ENCODE data around the gene FAM118B.

The FAM118B gene

DNA sequence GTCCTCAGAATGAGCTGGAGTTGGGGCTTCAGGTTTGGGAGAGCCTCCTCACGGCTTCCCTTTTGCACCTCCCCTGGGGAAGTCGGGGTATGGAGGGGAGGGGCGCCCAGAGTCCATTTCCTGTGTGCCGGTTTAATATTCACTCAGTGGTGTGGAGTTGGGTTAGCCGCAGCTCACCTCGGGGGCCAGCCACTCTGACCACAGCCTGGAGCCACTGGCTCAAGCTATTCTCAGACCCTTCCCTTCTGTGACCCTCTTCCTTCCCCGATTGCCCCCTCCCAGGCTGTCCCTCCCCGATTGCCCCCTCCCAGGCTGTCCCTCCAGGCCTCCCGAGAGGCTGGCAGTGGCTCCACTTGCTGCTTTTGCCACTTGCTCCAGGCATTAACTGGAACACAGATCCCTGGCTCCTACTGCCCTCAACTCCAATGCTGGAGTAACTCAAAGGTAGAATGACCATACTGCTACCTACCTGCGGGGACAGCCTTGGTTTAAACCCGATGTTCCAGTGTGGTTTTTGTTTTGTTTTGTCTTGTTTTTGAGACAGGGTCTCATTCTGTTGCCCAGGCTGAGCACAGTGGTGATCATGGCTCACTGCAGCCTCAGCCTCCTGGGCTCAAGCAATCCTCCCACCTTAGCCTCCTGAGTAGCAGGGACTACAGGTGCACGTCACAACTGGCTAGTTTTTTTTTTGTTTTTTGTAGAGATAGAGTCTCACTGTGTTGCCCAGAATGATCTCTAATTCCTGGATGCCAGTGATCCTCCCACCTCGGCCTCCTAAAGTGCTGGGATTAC lies 29.4 kb upstream of the FAM118B start:
- TF ChIP-seq, protein P1, sequence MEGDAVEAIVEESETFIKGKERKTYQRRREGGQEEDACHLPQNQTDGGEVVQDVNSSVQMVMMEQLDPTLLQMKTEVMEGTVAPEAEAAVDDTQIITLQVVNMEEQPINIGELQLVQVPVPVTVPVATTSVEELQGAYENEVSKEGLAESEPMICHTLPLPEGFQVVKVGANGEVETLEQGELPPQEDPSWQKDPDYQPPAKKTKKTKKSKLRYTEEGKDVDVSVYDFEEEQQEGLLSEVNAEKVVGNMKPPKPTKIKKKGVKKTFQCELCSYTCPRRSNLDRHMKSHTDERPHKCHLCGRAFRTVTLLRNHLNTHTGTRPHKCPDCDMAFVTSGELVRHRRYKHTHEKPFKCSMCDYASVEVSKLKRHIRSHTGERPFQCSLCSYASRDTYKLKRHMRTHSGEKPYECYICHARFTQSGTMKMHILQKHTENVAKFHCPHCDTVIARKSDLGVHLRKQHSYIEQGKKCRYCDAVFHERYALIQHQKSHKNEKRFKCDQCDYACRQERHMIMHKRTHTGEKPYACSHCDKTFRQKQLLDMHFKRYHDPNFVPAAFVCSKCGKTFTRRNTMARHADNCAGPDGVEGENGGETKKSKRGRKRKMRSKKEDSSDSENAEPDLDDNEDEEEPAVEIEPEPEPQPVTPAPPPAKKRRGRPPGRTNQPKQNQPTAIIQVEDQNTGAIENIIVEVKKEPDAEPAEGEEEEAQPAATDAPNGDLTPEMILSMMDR (IDR thresholded peaks at IDR 0.05) = no peak

DNA sequence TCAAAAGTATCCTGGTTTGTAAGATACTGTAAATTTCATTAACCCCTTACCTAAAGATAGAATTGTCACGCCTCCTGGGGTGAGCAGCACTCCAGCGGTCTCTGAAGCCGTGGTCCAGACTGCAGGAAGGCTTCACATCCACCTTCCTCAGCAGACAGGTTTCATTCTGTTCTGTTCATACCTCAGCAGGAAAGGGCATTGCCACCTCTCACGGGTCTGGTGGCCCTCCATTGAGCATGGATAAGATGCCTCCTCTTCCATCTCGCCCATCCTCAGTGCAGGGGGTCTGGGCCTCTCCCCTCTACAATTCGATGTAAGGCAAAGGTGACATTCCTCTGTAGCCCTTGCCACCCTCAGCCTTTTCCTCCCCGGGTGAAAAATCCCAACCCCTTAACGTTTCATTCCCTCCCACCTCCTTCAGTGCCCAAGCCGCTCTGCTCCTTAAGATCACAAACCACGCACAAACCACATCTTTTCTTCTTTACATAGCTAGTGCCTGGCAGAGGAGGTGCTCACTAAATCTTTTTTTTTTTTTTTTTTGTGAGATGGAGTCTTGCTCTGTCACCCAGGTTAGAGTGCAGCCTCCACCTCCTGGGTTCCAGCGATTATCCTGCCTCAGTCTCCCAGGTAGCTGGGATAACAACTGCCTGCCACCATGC lies 28.7 kb upstream of the FAM118B start:
- TF ChIP-seq, protein P1 (IDR thresholded peaks at IDR 0.05) = no peak

DNA sequence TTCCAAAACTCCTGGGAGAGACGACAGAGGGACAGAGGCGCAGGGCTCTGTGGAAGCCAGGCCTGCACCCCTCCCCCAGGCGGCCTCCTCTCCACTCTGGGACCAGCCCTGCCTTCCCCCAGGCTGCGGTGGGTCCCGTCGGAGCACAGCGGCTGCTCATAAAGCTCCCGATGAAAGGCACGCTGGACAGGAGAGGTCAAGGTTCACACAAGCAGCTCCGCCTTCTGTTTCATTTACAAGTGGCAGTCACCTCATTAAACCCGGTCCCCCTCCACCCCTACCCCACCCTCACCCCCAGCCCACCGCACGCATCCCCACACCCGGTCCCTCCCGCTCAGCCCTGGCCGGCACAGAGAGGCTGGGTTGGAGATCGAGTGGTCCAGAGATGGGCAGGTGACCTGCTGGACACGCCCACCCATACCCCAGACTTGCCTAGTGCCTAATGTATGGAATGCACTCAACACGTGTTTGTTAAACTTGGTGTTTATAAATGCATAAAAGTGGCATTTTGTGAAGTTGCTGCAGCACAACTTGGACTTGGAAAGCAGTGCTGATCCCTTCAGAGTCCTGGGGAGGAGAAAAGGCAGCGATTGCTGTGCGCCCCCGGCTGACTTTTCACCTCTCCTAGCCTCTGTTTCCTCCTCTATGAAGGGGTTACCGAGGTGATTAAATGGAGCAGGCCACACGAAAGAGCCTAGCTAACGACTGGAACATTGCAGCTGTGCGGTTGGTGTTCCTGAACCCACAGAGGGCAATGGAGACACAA lies 26.1 kb upstream of the FAM118B start:
- TF ChIP-seq, protein P1 (IDR thresholded peaks at IDR 0.05) = no peak

DNA sequence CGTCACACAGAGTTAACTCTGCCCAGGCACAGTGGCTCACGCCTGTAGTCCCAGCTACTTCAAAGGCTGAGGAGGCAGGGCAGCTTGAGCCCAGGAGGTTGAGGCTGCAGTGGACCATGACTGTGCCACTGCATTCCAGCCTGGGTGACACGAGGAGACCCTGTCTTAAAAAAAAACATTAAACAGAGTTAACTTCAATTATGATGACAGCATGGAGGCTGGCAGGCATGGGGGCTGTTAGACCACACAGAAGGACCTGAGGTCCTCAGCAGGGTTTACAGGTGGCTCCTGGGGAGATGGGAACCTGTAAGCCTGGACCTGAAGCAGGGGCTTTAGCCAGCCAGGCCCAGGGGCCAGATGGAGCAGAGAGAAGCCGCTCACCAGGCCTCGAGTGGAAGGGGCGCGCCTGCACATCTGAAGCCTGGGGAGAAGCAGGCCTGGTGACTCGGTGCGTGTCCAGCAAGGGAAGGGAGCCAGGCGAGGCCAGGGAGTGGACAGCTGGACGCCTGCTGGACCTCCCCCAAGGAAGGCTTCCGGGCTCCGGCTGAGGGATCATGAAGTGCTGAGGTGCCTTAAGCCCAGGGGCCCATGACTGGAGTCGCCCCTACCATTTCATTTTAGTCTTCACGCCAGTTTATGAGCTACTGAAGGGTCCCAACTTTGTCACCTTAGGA lies 25.4 kb upstream of the FAM118B start:
- TF ChIP-seq, protein P1 (IDR thresholded peaks at IDR 0.05) = no peak

DNA sequence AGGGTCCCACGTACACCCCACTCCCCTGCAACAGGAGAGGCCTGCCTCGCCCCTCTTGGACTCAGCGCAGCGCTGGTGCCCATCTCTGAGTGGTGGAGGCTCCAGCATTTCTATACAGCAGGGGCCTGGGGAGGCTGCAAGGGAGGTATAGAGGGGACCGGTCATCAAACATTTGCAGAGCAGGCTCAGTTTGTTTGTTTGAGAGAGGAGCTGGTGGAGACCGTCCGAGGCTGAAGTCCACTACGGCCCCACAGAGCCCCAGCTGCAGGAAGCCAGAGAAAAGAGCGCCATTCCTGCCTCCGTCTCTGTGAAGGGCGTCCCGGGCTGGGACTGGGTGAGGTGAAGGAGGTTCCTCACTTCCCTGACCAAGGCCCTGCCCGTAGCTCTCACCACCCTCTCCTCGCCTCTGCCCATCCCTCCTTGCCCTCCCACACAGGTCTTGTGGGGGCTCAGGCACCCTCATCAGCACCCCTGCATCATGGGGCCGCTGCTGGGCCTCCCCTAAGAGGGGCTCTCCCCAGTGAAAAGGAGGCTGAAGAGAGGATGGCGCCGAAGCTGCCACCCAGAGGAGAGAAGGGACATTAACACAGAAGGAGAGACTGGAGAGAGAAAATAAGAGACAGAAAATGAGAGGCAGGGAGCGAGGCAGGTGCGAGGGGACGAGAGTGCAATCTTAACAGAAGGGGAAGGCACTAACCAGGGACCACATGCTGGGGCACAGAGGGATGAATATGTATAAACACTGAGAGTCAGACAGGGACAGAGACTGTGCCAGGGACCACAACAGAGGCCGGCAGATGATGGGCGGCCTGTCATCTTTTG lies 24.7 kb upstream of the FAM118B start:
- TF ChIP-seq, protein P1 (IDR thresholded peaks at IDR 0.05) = no peak; the same call in 1 of the 2 replicates

DNA sequence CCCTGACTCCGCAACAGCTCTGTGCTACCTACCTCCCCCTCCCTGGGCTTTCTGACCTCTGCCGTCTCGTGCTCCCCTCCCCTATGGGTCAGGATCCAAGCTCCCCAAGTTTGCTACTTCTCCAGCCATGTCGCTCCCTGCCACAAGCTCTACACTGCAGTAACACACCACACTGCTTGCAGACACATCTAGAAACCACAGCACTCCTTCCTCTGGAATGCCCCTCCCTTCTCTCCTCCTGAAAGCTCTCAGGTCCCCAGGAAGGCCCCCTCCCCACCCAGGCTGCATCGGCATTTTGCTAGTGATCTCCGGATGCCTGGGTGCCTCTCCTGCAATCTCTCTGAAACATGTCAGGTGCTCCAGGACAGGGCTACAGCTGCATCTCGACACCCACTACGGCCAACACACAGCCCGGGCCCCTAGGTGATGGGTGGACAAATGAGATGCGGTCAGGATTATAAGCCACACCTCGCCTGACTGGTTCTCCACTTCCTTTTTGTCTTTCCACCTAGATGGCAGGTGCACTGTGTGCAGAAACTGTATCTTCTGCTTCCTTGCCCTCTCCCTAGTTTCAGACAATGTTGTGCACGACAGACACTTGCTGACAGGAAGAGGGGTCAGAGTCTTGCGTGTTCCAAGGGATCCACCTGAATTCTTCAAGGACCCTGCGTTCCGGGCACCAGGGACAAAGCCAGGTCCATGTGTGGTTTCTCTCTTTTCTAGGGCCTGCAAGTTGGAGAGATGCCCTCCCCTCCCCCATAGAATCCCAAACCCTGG lies 23.1 kb upstream of the FAM118B start:
- TF ChIP-seq, protein P1 (IDR thresholded peaks at IDR 0.05) = no peak

All from LNCAP (cell line).